COR-L47 (cell line): ENCODE measurements around the gene NLGN4Y.
"Not testable (repeated sequence)": the region's sequence is repeated elsewhere in the genome, so short reads cannot be mapped to it uniquely, and the experiment has no call there.

Source experiments
- DNase-seq: peaks from one replicate; lab custom pipeline; 2025; lab: John Stamatoyannopoulos, UW

Gene NLGN4Y

GRCh38 chrY:14834103-14835060, 310.1 kb downstream of the NLGN4Y start:
- no peak for DNase-seq

- DNase-seq = no peak
Observed at GRCh38 chrY:14837466-14837865, 313.1 kb downstream of the NLGN4Y start.

GRCh38 chrY:14850734-14851133, 326.4 kb downstream of the NLGN4Y start:
- DNase-seq = no peak

- no peak for DNase-seq
Observed at GRCh38 chrY:14860448-14860847, 336.1 kb downstream of the NLGN4Y start.

- not testable (repeated sequence) for DNase-seq
Observed at GRCh38 chrY:14861033-14861432, 336.7 kb downstream of the NLGN4Y start.

- no peak for DNase-seq
Observed at GRCh38 chrY:14871971-14872370, 347.6 kb downstream of the NLGN4Y start.
